ENCODE results near the gene KCTD16.

GRCh38 chr5:144191998-144192397, 21.3 kb downstream of the KCTD16 start:
- TF ChIP-seq POLR2A (IDR thresholded peaks at IDR 0.05), result no peak
- peak; percentile 7 to 50 (median 30) for TF ChIP-seq CTCF (IDR thresholded peaks at IDR 0.05)

Data from heart left ventricle (tissue), 13 donors.